Stimulated activated CD4-positive, alpha-beta T cell treated with anti-CD3 and anti-CD28 coated beads, Interleukin-4, amount 100 ng/mL, for 24 hours (primary cell): ENCODE results near the gene ACTRT2.
A peak's percentile ranks its signal among the peaks of the same experiment; 100 is the strongest.

Experiments
- DNase-seq: peaks from one replicate; pipeline ENCODE4 v3.0.0-alpha.2; 2020

ACTRT2 gene

GRCh38 chr1:3055051-3055450, 33.8 kb downstream of the ACTRT2 start:
- no peak for DNase-seq

- no peak for DNase-seq
Observed at GRCh38 chr1:3056641-3057040, 35.4 kb downstream of the ACTRT2 start.

GRCh38 chr1:3058263-3059030, 37.2 kb downstream of the ACTRT2 start:
- no peak for DNase-seq

- no peak for DNase-seq
Observed at GRCh38 chr1:3060127-3060526, 38.9 kb downstream of the ACTRT2 start.

- DNase-seq, result no peak
Observed at GRCh38 chr1:3060601-3061551, 39.6 kb downstream of the ACTRT2 start.

- no peak for DNase-seq
Observed at GRCh38 chr1:3061566-3061965, 40.3 kb downstream of the ACTRT2 start.

GRCh38 chr1:3061981-3062615, 40.8 kb downstream of the ACTRT2 start:
- no peak for DNase-seq

GRCh38 chr1:3062616-3063378, 41.5 kb downstream of the ACTRT2 start:
- DNase-seq, result no peak

GRCh38 chr1:3063379-3064295, 42.4 kb downstream of the ACTRT2 start:
- no peak for DNase-seq

GRCh38 chr1:3064296-3064850, 43.1 kb downstream of the ACTRT2 start:
- DNase-seq, result no peak

- no peak for DNase-seq
Observed at GRCh38 chr1:3064901-3065300, 43.6 kb downstream of the ACTRT2 start.

GRCh38 chr1:3065396-3065795, 44.1 kb downstream of the ACTRT2 start:
- no peak for DNase-seq

GRCh38 chr1:3065797-3066196, 44.5 kb downstream of the ACTRT2 start:
- DNase-seq, result no peak

GRCh38 chr1:3066250-3066711, 45.0 kb downstream of the ACTRT2 start:
- DNase-seq, result no peak

GRCh38 chr1:3066826-3067225, 45.6 kb downstream of the ACTRT2 start:
- DNase-seq, result no peak

GRCh38 chr1:3067301-3067670, 46.0 kb downstream of the ACTRT2 start:
- DNase-seq, result no peak

GRCh38 chr1:3067671-3068563, 46.6 kb downstream of the ACTRT2 start:
- DNase-seq, result no peak

- peak; percentile 19 for DNase-seq
Observed at GRCh38 chr1:3068564-3069431, 47.5 kb downstream of the ACTRT2 start, which contains the start of gene PRDM16. TSS of gene PRDM16 (plus strand) at chr1:3069203. CDS start at chr1:3069260, 57 bp downstream.
